IMR-90 (cell line): Measurements from ENCODE around the gene AFG1L. TPM values are rescaled to one million over a fixed set of nuclear protein-coding genes. Genes with fewer than 3 reads are reported as not detected.
"Not testable (repeated sequence)": the region's sequence is repeated elsewhere in the genome, so short reads cannot be mapped to it uniquely, and the experiment has no call there.

Experiments used
- ATAC-seq: fragments of 200-7000 bp; cut with Tn5 transposase; 2 replicates; pipeline ENCODE4 v1.9.1; 2020; ENCODE audit warnings: low read depth, mild to moderate bottlenecking, moderate library complexity
- BruUV-seq: library from RNA; stranded (reverse); fragments of 400-500 nt; replicated peaks from 2 replicates; lab custom pipeline; 2021; lab: Mats Ljungman, UMichigan
- CTCF ChIA-PET: fragments of 300-600 bp; formaldehyde crosslinking; extraction: SDS; loops from one replicate; lab custom pipeline; 2021; ENCODE audit warnings: antibody characterized with exemption; lab: Yijun Ruan, JAX
- POLR2A ChIA-PET: fragments of 300-600 bp; sonication (Branson Sonifier 250); formaldehyde crosslinking; loops from one replicate; lab custom pipeline; 2022; ENCODE audit warnings: antibody characterized with exemption; ENCODE audit not compliant: unreplicated experiment; lab: Charles Lee
- DNase-seq: peaks from one replicate; pipeline ENCODE4 v3.0.0; 2013
- H2AFZ ChIP-seq: replicated peaks from 2 replicates; pipeline ENCODE3; 2013; ENCODE audit warnings: low read length, mild to moderate bottlenecking; ENCODE audit not compliant: poor library complexity
- H2AK5ac ChIP-seq: 2 replicates; pipeline ENCODE4 v1.6.1; 2013; ENCODE audit warnings: low read depth, low read length, inconsistent platforms
- H2AK9ac ChIP-seq: replicated peaks from 2 replicates; pipeline ENCODE3; 2013; ENCODE audit warnings: mild to moderate bottlenecking, low read depth, low read length, moderate library complexity; ENCODE audit not compliant: poor library complexity
- H2BK120ac ChIP-seq: 2 replicates; pipeline ENCODE4 v1.6.1; 2013; ENCODE audit warnings: low read depth, low read length, inconsistent platforms
- H2BK15ac ChIP-seq: 3 replicates; pipeline ENCODE4 v1.6.1; 2013; ENCODE audit warnings: low read depth, low read length, inconsistent platforms
- H2BK20ac ChIP-seq: 2 replicates; pipeline ENCODE4 v1.6.1; 2013; ENCODE audit warnings: low read depth, mild to moderate bottlenecking, inconsistent platforms, low read length, moderate library complexity
- H2BK5ac ChIP-seq: 2 replicates; pipeline ENCODE4 v1.6.1; 2013; ENCODE audit warnings: mild to moderate bottlenecking, low read depth, low read length, inconsistent platforms; ENCODE audit not compliant: poor library complexity, severe bottlenecking
- H3K14ac ChIP-seq: replicated peaks from 2 replicates; pipeline ENCODE4 v1.6.1; 2013; ENCODE audit warnings: low read depth, low read length, inconsistent platforms
- H3K18ac ChIP-seq: 2 replicates; pipeline ENCODE4 v1.6.1; 2013; ENCODE audit warnings: low read depth, low read length, control low read depth
- H3K23ac ChIP-seq: 2 replicates; pipeline ENCODE4 v1.6.1; 2013; ENCODE audit warnings: low read depth, low read length, inconsistent platforms
- H3K27ac ChIP-seq: 2 replicates; pipeline ENCODE4 v1.5.1; 2013; ENCODE audit warnings: mild to moderate bottlenecking, control low read depth, low read length; ENCODE audit not compliant: insufficient read depth
- H3K27me3 ChIP-seq: 2 replicates; pipeline ENCODE4 v1.6.1; 2013; ENCODE audit warnings: low read length; ENCODE audit not compliant: control insufficient read depth, insufficient read depth
- H3K36me3 ChIP-seq: 2 replicates; pipeline ENCODE4 v1.6.1; 2013; ENCODE audit warnings: low read length, mixed read lengths; ENCODE audit not compliant: control insufficient read depth, insufficient read depth
- H3K4ac ChIP-seq: 2 replicates; pipeline ENCODE4 v1.6.1; 2013; ENCODE audit warnings: low read depth, low read length, inconsistent platforms
- H3K4me1 ChIP-seq: 2 replicates; pipeline ENCODE4 v1.6.1; 2013; ENCODE audit warnings: low read length, mixed read lengths; ENCODE audit not compliant: control insufficient read depth, insufficient read depth
- H3K4me2 ChIP-seq: 2 replicates; pipeline ENCODE4 v1.6.1; 2013; ENCODE audit warnings: low read depth, mild to moderate bottlenecking, control low read depth, low read length, moderate library complexity
- H3K4me3 ChIP-seq: 2 replicates; pipeline ENCODE4 v1.5.1; 2013; ENCODE audit warnings: low read depth, mild to moderate bottlenecking, control low read depth, low read length, moderate library complexity; ENCODE audit not compliant: insufficient read depth
- H3K56ac ChIP-seq: 2 replicates; pipeline ENCODE4 v1.6.1; 2013; ENCODE audit warnings: low read length, inconsistent platforms; ENCODE audit not compliant: insufficient read depth; ENCODE audit errors: extremely low read depth
- H3K79me1 ChIP-seq, 2 experiments: 2 replicates each; pipeline ENCODE4 v1.6.1; 2013; ENCODE audit warnings: low read length in 2 of 2, inconsistent platforms in 1 of 2, low read depth in 1 of 2
- H3K9ac ChIP-seq: 2 replicates; pipeline ENCODE4 v1.6.1; 2013; ENCODE audit warnings: low read depth, low read length, control low read depth
- H3K9me1 ChIP-seq: 2 replicates; pipeline ENCODE4 v1.6.1; 2013; ENCODE audit warnings: low read length, inconsistent platforms; ENCODE audit not compliant: insufficient read depth
- H3K9me3 ChIP-seq: 2 replicates; pipeline ENCODE4 v1.6.1; 2013; ENCODE audit warnings: low read length; ENCODE audit not compliant: control insufficient read depth, insufficient read depth
- H4K20me1 ChIP-seq: 2 replicates; pipeline ENCODE4 v1.6.1; 2013; ENCODE audit warnings: low read length, inconsistent platforms; ENCODE audit not compliant: insufficient read depth
- H4K5ac ChIP-seq: 2 replicates; pipeline ENCODE4 v1.6.1; 2013; ENCODE audit warnings: mild to moderate bottlenecking, low read depth, low read length, control low read depth
- H4K8ac ChIP-seq, 2 experiments: 2 replicates each; pipeline ENCODE4 v1.6.1; 2013; ENCODE audit warnings: low read depth in 2 of 2, low read length in 2 of 2, control low read depth in 1 of 2, inconsistent platforms in 1 of 2
- H4K91ac ChIP-seq: 2 replicates; pipeline ENCODE4 v1.6.1; 2013; ENCODE audit warnings: low read depth, low read length, inconsistent platforms; ENCODE audit not compliant: insufficient read depth
- WGBS, 2 experiments: methylation state at CpG; one replicate each; pipeline versions ENCODE4 v1.1.5 to v1.1.7; 2013; ENCODE audit warnings: missing lambda C conversion rate in 2 of 2; ENCODE audit not compliant: insufficient read length in 1 of 2; ENCODE audit errors: extremely low coverage in 2 of 2; 5-methylcytosine and 5-hydroxymethylcytosine counted together
- dilution Hi-C: fragments of 300-500 bp; cut with HindIII; formaldehyde crosslinking; loops from one replicate; pipeline ENCODE4 v1.14.3; 2018; ENCODE audit warnings: low sequenced_read_pairs; ENCODE audit not compliant: unreplicated experiment
- in situ Hi-C: fragments of 300-500 bp; cut with MboI; formaldehyde crosslinking; loops from 3 replicates; pipeline ENCODE4 v1.14.3; 2019; ENCODE audit warnings: low sequenced_read_pairs, inconsistent platforms, mixed read lengths
- intact Hi-C: fragments of 100-400 bp; cut with micrococcal nuclease; formaldehyde crosslinking; loops from 2 replicates; pipeline ENCODE4 v1.10.0; 2022
- polyA plus RNA-seq, 3 experiments: library from polyadenylated mRNA; depleted of rRNA; stranded (reverse); fragments of >200 nt; gene quantifications; 2 replicates each; pipeline ENCODE4 v1.2.3, GENCODE V29; 2012; ENCODE audit warnings: low replicate concordance in 1 of 3
- total RNA-seq: library from RNA; depleted of rRNA; stranded (reverse); fragments of >200 nt; gene quantifications from 2 replicates; pipeline ENCODE4 v1.2.3, GENCODE V29; 2012

AFG1L gene
- total and polyA plus RNA-seq, 2 of the 4 experiments (the other 2 are of a cell fraction): 1.0 to 2.0 TPM

- H2AK9ac ChIP-seq, intact Hi-C loops, H4K91ac ChIP-seq, H3K4me3 ChIP-seq, BruUV-seq, H3K27me3 ChIP-seq, H2BK5ac ChIP-seq, POLR2A ChIA-PET, H3K9ac ChIP-seq, H3K4ac ChIP-seq, H3K23ac ChIP-seq, H3K9me1 ChIP-seq, H3K56ac ChIP-seq, H2BK120ac ChIP-seq, H4K8ac ChIP-seq, H4K5ac ChIP-seq, H2AFZ ChIP-seq, H2BK20ac ChIP-seq, H3K79me1 ChIP-seq, H3K4me2 ChIP-seq, H4K20me1 ChIP-seq, H3K27ac ChIP-seq, H3K36me3 ChIP-seq, ATAC-seq, H3K18ac ChIP-seq, H3K4me1 ChIP-seq, H2AK5ac ChIP-seq, H3K9me3 ChIP-seq, H2BK15ac ChIP-seq, H3K14ac ChIP-seq, DNase-seq: not testable (repeated sequence)
- no CpG with 5 or more reads among the region's 4 CpGs for WGBS, 2 experiments
- in situ Hi-C loops (loop anchor here (25.0 kb wide), 1 partner anchor 851 kb away; the partner anchor contains the start of gene CD164), dilution Hi-C loops (loop anchor here (25.0 kb wide), 1 partner anchor 526 kb away; no protein-coding TSS in a partner anchor)
- CTCF ChIA-PET: interaction anchor here (0.6 to 1.5 kb wide), 5 partner anchors 44 to 1034 kb away, joined by 3 to 5 read pairs (median 4); no protein-coding TSS in a partner anchor
Observed at GRCh38 chr6:108535920-108536535, 241.2 kb downstream of the AFG1L start.
